Cardiac fibroblast (primary cell): ENCODE results near the gene NME1.

Experiments
- DNase-seq, 2 donors: peaks; one replicate each; pipeline versions ENCODE4 v3.0.0 to v3.0.0-alpha.2; 2010; ENCODE audit warnings: low read depth in 2 of 2
- H3K4me3 ChIP-seq, 2 donors: replicated peaks in 1 of 2; 1 replicate in 1 of 2; 2 replicates in 1 of 2; pipeline ENCODE4 v1.5.1; 2011; ENCODE audit warnings: low read depth in 2 of 2, low read length in 2 of 2, mild to moderate bottlenecking in 2 of 2, moderate library complexity in 1 of 2
- CTCF ChIP-seq: IDR thresholded peaks from one replicate; pipeline ENCODE4 v1.5.1; 2011; ENCODE audit warnings: low read depth, mild to moderate bottlenecking, low read length, inconsistent platforms

NME1 gene

GRCh38 chr17:51180486-51180885 is 27.1 kb downstream of the NME1 start:
- no peak for TF ChIP-seq CTCF
- no peak overlapping the region for H3K4me3 ChIP-seq
- no peak for DNase-seq

DNA sequence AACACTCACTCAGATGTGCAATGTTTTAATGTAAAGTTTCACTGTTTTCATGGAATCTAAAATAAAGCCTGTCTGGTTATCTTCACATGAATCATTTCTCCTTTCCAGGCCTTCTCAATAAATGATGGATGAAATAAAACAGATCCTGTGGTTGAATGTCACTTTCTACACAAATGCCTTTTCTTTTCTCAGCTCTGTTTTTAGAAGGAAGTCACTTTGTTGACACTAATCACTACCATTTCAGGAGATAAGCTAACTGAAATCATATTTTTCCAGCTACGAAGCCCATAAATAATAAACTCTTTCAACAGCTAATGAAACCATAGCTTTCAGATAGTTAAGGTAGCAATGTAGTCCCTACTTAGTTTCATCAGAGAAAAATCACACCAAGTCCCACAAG is 30.8 kb downstream of the NME1 start:
- DNase-seq: no peak
- no peak overlapping the region for H3K4me3 ChIP-seq
- no peak for TF ChIP-seq CTCF

GRCh38 chr17:51185763-51186332 is 32.5 kb downstream of the NME1 start:
- H3K4me3 ChIP-seq: no peak overlapping the region
- no peak for DNase-seq
- TF ChIP-seq CTCF: no peak

- TF ChIP-seq CTCF: no peak
- DNase-seq: no peak
- no peak overlapping the region for H3K4me3 ChIP-seq
These were observed 35.0 kb downstream of the NME1 start for GRCh38 chr17:51188271-51188833.

- H3K4me3 ChIP-seq: no peak overlapping the region
- no peak for DNase-seq
- TF ChIP-seq CTCF: no peak
These were observed 35.8 kb downstream of the NME1 start for GRCh38 chr17:51189162-51189561.

DNA sequence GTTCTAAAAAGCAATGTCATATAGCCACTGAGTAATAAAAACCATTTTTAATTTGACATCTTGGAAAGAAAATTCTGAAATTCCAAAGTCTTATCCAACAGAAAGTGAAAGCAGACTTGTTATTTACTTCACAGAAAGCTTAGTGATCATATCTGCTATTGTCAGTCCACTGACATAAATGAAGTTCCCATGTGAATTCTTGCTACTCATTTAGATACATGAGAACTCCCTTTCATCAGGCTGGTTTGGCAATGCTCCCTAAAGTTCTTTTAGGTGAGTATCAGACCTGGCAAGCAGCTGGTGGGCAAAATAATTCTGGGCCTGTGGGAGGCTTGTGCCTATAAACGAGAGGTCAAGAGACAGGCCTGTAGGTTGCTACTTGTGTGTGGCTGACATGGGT is 36.3 kb downstream of the NME1 start:
- DNase-seq: no peak
- no peak overlapping the region for H3K4me3 ChIP-seq
- no peak for TF ChIP-seq CTCF

DNA sequence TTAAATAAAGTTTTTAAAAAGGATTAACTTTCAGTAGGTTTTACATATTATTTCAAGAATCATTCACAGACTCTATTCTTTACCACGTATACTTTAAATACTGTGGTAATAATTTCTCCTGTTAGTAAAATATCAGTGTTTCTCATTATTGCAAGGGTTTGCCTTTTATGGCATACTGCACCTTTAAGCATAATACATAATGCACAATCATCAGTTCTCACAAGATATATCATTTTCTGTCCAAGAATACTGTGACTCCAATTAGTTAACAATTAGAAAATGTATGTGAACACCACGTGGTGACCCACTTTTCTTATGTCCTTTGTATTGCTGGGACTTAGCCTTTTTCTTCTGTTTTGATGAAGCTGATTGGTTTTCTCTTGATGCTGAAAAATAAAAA is 38.5 kb downstream of the NME1 start:
- no peak overlapping the region for H3K4me3 ChIP-seq
- DNase-seq: no peak
- TF ChIP-seq CTCF: no peak
